Adrenal gland (tissue), 12 donors: ENCODE data around the gene TWNK. TPM values are rescaled to one million over a fixed set of nuclear protein-coding genes. Genes with fewer than 3 reads are reported as not detected.

Source experiments
- DNase-seq, 7 donors: peaks; one replicate each; pipeline ENCODE4 v3.0.0-alpha.2; 2019 to 2020
- H3K27ac ChIP-seq, 5 donors: fragments of 200-600 bp; sonication (generic) in 4 of 5; 1 replicate in 3 of 5; 2 replicates in 2 of 5; pipeline versions ENCODE4 v1.5.1 to v1.8.0; 2016 to 2020; ENCODE audit warnings: mild to moderate bottlenecking in 1 of 5
- H3K27me3 ChIP-seq: fragments of 200-600 bp; 2 replicates; pipeline ENCODE4 v1.8.0; 2021
- H3K36me3 ChIP-seq, 2 donors: fragments of 200-600 bp; replicated peaks in 1 of 2; 1 replicate in 1 of 2; 2 replicates in 1 of 2; pipeline versions ENCODE4 v1.5.1 to v1.8.0; 2018 to 2022
- H3K4me1 ChIP-seq, 2 donors: fragments of 200-600 bp; replicated peaks in 1 of 2; 1 replicate in 1 of 2; 2 replicates in 1 of 2; pipeline versions ENCODE4 v1.5.1 to v1.8.0; 2018 to 2021
- H3K4me3 ChIP-seq, 4 donors: fragments of 200-600 bp; sonication (generic) in 3 of 4; one replicate each; pipeline ENCODE4 v1.5.1; 2016 to 2018
- H3K9me3 ChIP-seq, 3 donors: fragments of 200-600 bp; sonication (generic) in 1 of 3; replicated peaks in 1 of 3; 1 replicate in 2 of 3; 2 replicates in 1 of 3; pipeline versions ENCODE4 v1.5.1 to v1.8.0; 2016 to 2021
- POLR2A ChIP-seq, 2 donors: fragments of 450-650 bp; IDR thresholded peaks; one replicate each; pipeline ENCODE4 v1.6.1; 2017; ENCODE audit warnings: antibody characterized with exemption in 2 of 2, mild to moderate bottlenecking in 2 of 2, moderate library complexity in 1 of 2
- WGBS, 4 donors: extraction: QIAGEN DNeasy Blood & Tissue Kit in 2 of 4; methylation state at CpG; one replicate each; pipeline versions ENCODE4 v1.1.5 to v1.1.7; 2013 to 2017; 5-methylcytosine and 5-hydroxymethylcytosine counted together
- intact Hi-C, 2 donors: fragments of 100-400 bp; cut with DNase I; formaldehyde crosslinking; loops; one replicate each; pipeline versions ENCODE4 v1.14.1 to v1.15.0; 2022 to 2023
- polyA plus RNA-seq, 3 donors: library from polyadenylated mRNA; stranded (reverse); fragments of 200-250 nt in 2 of 3; fragments of 350-450 nt in 1 of 3; fragmentation: Illumina TruSeq in 1 of 3; extraction: RNeasy Lipid Tissue Mini Kit (QIAGEN cat#74804) in 1 of 3; gene quantifications; one replicate each; pipeline ENCODE4 v1.2.3, GENCODE V29; 2013 to 2014
- total RNA-seq, 9 donors: library from RNA; depleted of rRNA in 4 of 9; stranded (reverse); fragments of >200 nt in 4 of 9; fragments of 120-200 nt in 1 of 9; fragmentation: NEBNext Ultra II Directional in 1 of 9; extraction: Animal tissue kit (Norgen Biotek cat#: 25700) in 1 of 9; gene quantifications; one replicate each; pipeline versions ENCODE4 v1.1.0 to v1.2.4, GENCODE V29; 2013 to 2023
- TF ChIP-seq, protein P1 (sequence below), 6 experiments: fragments of 450-650 bp in 4 of 6; fragments of 200-600 bp in 2 of 6; sonication (generic) in 1 of 6; IDR thresholded peaks; 1 replicate in 5 of 6; 2 replicates in 1 of 6; pipeline versions ENCODE4 v1.5.1 to v1.8.0; 2016 to 2021; ENCODE audit warnings: antibody characterized with exemption in 6 of 6, mild to moderate bottlenecking in 2 of 6, moderate library complexity in 1 of 6
- donor health status: healthy with polysubstance abuse.
- donor health status: Bipolar disorder and iron deficiency.
- donor health status: DM: yes; HTN: yes; CAD: no.
- donor health status: DM: no; HTN: no; CAD: no.
- donor health status: DM: no; HTN: no; CAD: no.
- donor health status: DM: yes; HTN: yes; CAD: no.

The TWNK gene
- total and polyA plus RNA-seq, 12 donors = 5.3 to 21.8 (median 9.3) TPM

DNA sequence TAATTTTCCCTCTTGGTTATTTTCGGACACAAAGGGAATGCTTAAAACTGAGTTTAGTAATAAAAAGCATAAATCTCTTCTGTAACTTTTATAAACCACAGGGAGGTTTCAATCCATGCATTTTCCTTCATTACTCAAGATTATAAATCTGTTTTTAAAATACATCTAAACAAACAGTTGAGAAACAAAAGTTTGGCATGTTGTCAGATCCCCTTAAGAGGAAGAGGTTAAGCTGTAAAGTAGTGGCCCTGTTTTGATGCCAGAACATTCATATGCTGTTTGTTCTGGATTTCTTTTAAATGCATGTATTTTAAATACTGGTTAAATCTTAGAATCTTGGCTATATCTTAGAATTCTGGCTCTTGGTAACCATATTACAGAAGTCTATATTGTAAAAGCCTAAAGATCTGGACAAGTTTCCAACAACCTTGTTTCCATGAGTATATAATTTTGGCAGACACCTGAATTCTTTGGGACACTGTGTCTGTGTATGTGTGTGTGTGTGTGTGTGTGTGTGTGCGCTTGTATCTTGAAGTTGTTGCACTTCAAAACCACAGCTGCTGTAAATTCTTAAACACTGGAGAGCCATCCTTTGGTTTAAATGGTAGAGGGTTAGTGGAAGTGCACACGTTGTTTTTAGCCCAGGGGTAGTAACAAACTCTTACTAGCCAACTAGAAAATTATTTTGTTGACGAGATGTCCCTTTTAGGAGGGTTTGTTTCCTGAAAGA lies 24.8 kb upstream of the TWNK start:
- H3K36me3 ChIP-seq = peaks cover 0 to 46% of the 10 kb centered on the region in 2 donors
- H3K27me3 ChIP-seq = no peaks in the 10 kb centered on the region
- no peaks in the 10 kb centered on the region for H3K9me3 ChIP-seq
- no peak for TF ChIP-seq POLR2A (IDR thresholded peaks at IDR 0.05)
- TF ChIP-seq, protein P1, sequence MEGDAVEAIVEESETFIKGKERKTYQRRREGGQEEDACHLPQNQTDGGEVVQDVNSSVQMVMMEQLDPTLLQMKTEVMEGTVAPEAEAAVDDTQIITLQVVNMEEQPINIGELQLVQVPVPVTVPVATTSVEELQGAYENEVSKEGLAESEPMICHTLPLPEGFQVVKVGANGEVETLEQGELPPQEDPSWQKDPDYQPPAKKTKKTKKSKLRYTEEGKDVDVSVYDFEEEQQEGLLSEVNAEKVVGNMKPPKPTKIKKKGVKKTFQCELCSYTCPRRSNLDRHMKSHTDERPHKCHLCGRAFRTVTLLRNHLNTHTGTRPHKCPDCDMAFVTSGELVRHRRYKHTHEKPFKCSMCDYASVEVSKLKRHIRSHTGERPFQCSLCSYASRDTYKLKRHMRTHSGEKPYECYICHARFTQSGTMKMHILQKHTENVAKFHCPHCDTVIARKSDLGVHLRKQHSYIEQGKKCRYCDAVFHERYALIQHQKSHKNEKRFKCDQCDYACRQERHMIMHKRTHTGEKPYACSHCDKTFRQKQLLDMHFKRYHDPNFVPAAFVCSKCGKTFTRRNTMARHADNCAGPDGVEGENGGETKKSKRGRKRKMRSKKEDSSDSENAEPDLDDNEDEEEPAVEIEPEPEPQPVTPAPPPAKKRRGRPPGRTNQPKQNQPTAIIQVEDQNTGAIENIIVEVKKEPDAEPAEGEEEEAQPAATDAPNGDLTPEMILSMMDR (IDR thresholded peaks at IDR 0.05) = no peak
- no peak overlapping the region for H3K27ac ChIP-seq
- peaks cover 0 to 7% of the 10 kb centered on the region in 2 donors for H3K4me1 ChIP-seq
- intact Hi-C loops = no loop called here
- 82 to 92% (median 87%) methylated on average over 4 of the region's 4 CpGs for WGBS, 4 donors
- DNase-seq = no peak
- H3K4me3 ChIP-seq = no peak overlapping the region

DNA sequence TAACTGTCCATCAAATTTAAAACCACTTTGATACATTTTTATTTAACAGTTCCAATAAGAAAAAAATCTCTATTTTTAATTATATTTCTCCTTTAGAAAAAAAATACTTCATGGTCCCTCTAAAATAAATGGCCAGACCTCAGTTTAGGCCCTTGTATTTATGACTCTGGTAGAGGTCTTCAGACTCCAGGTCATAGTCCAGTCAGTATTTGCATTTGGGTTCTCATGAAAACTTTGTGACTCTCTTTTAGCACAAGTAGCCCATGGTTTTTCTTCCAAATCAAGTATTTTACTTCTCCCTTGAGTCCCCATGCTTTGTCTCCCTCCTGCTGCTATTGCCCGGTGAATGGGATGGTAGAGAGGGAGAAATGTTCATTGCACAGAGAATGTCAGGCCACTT lies 23.5 kb upstream of the TWNK start:
- no peak overlapping the region for H3K27ac ChIP-seq
- no peaks in the 10 kb centered on the region for H3K27me3 ChIP-seq
- TF ChIP-seq, protein P1 (IDR thresholded peaks at IDR 0.05) = no peak
- no peak for TF ChIP-seq POLR2A (IDR thresholded peaks at IDR 0.05)
- no peak for DNase-seq
- no peaks in the 10 kb centered on the region for H3K9me3 ChIP-seq
- 87 to 100% (median 100%) methylated on average over 1 of the region's 1 CpG for WGBS, 4 donors
- no peak overlapping the region for H3K4me3 ChIP-seq
- H3K36me3 ChIP-seq = peaks cover 0 to 35% of the 10 kb centered on the region in 2 donors
- intact Hi-C loops = no loop called here
- peaks cover 0 to 12% of the 10 kb centered on the region in 2 donors for H3K4me1 ChIP-seq

DNA sequence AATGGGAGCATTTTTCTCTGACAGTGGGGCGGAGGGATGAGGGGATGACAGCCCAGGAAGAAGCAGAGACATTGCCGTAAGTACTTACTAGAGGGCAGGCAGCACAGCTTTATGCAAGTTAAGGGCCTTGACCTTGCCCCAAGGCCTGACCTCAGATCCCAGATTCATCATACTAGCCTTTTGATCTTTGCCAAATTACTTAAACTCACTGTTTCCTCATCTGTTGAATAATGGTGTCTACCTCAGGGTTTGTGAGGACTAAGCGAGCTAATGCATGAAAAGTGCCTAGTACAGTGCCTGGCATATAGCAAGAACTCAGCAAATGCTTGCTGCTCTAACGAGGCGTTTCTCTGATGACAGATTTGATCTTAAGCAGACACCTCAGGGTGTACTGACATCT lies 21.5 kb upstream of the TWNK start:
- TF ChIP-seq, protein P1 (IDR thresholded peaks at IDR 0.05) = no peak
- TF ChIP-seq POLR2A (IDR thresholded peaks at IDR 0.05) = no peak
- H3K27me3 ChIP-seq = no peaks in the 10 kb centered on the region
- DNase-seq = peak in 2 of 7 donors; percentile 33 to 46
- no peaks in the 10 kb centered on the region for H3K9me3 ChIP-seq
- H3K36me3 ChIP-seq = peaks cover 0 to 29% of the 10 kb centered on the region in 2 donors
- WGBS, 4 donors = 51 to 56% (median 54%) methylated on average over 5 of the region's 5 CpGs
- peaks cover 7 to 23% of the 10 kb centered on the region in 2 donors for H3K4me1 ChIP-seq
- H3K4me3 ChIP-seq = no peak overlapping the region
- intact Hi-C loops = no loop called here
- H3K27ac ChIP-seq = peak overlapping the region in 1 of 5 donors; percentile 45

DNA sequence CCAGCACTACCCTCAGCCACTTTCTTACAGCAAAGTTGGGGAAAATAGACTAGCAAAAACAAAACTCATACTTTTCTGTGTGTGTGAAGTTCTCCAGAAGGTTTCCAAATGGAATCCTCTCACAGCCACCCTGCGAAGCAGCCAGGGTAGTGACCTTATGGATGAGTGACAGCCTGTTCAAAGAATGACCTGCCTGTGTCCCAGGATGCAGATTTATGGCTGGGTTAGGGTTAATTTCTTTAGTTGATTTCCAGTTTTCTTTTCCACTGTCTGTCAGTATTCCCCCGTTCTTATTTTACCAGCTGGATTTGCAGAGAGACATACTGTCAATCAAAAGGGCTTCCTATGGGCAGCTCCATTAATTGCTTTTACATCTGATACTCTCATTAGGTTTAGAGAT lies 20.5 kb upstream of the TWNK start:
- peaks cover 0 to 22% of the 10 kb centered on the region in 2 donors for H3K36me3 ChIP-seq
- H3K4me1 ChIP-seq = peaks cover 7 to 23% of the 10 kb centered on the region in 2 donors
- 67 to 76% (median 69%) methylated on average over 2 of the region's 2 CpGs for WGBS, 4 donors
- no peak overlapping the region for H3K27ac ChIP-seq
- no peaks in the 10 kb centered on the region for H3K9me3 ChIP-seq
- no peaks in the 10 kb centered on the region for H3K27me3 ChIP-seq
- TF ChIP-seq, protein P1 (IDR thresholded peaks at IDR 0.05) = no peak
- no peak for TF ChIP-seq POLR2A (IDR thresholded peaks at IDR 0.05)
- H3K4me3 ChIP-seq = no peak overlapping the region
- intact Hi-C loops = no loop called here
- no peak for DNase-seq
